ENCODE data around the gene CT47C1.

The CT47C1 gene

GRCh38 chrX:119090627-119091026 is 17.8 kb downstream of the CT47C1 start:
- TF ChIP-seq REST (IDR thresholded peaks at IDR 0.05; ENCODE audit: low read depth) (no peak), TEAD4 (IDR thresholded peaks at IDR 0.05) (no peak), TCF12 (IDR thresholded peaks at IDR 0.05; ENCODE audit: low read depth) (no peak), USF1 (IDR thresholded peaks at IDR 0.05) (no peak), RAD21 (IDR thresholded peaks at IDR 0.05; ENCODE audit: low read depth) (no peak), YY1 (IDR thresholded peaks at IDR 0.05; ENCODE audit: low read depth) (no peak), TAF1 (IDR thresholded peaks at IDR 0.05; ENCODE audit: low read depth) (no peak), EP300 (IDR thresholded peaks at IDR 0.05; ENCODE audit: borderline replicate concordance) (no peak), CEBPB (IDR thresholded peaks at IDR 0.05) (no peak), NFIC (IDR thresholded peaks at IDR 0.05) (no peak), FOXM1 (IDR thresholded peaks at IDR 0.05; ENCODE audit: borderline replicate concordance, low read depth) (no peak), ZBTB7A (IDR thresholded peaks at IDR 0.05; ENCODE audit: low read depth) (no peak), MAX (IDR thresholded peaks at IDR 0.05) (no peak), EGR1 (IDR thresholded peaks at IDR 0.05) (no peak), CREB1 (IDR thresholded peaks at IDR 0.05; ENCODE audit: low read depth) (no peak)

GRCh38 chrX:119093991-119094735 is 21.4 kb downstream of the CT47C1 start:
- TF ChIP-seq TAF1 (IDR thresholded peaks at IDR 0.05; ENCODE audit: low read depth) (no peak), RAD21 (IDR thresholded peaks at IDR 0.05; ENCODE audit: low read depth) (no peak), ZBTB7A (IDR thresholded peaks at IDR 0.05; ENCODE audit: low read depth) (no peak), TEAD4 (IDR thresholded peaks at IDR 0.05) (no peak), TCF12 (IDR thresholded peaks at IDR 0.05; ENCODE audit: low read depth) (no peak), USF1 (IDR thresholded peaks at IDR 0.05) (no peak), YY1 (IDR thresholded peaks at IDR 0.05; ENCODE audit: low read depth) (no peak), CEBPB (IDR thresholded peaks at IDR 0.05) (no peak), MAX (IDR thresholded peaks at IDR 0.05) (no peak), REST (IDR thresholded peaks at IDR 0.05; ENCODE audit: low read depth) (no peak), FOXM1 (IDR thresholded peaks at IDR 0.05; ENCODE audit: borderline replicate concordance, low read depth) (no peak), NFIC (IDR thresholded peaks at IDR 0.05) (no peak), EGR1 (IDR thresholded peaks at IDR 0.05) (no peak), EP300 (IDR thresholded peaks at IDR 0.05; ENCODE audit: borderline replicate concordance) (no peak), CREB1 (IDR thresholded peaks at IDR 0.05; ENCODE audit: low read depth) (no peak)

- no peak for TF ChIP-seq USF1 (IDR thresholded peaks at IDR 0.05)
- TF ChIP-seq TCF12 (IDR thresholded peaks at IDR 0.05; ENCODE audit: low read depth): no peak
- TF ChIP-seq ZBTB7A (IDR thresholded peaks at IDR 0.05; ENCODE audit: low read depth): no peak
- no peak for TF ChIP-seq TEAD4 (IDR thresholded peaks at IDR 0.05)
- no peak for TF ChIP-seq CEBPB (IDR thresholded peaks at IDR 0.05)
- no peak for TF ChIP-seq MAX (IDR thresholded peaks at IDR 0.05)
Observed at GRCh38 chrX:119094819-119095218, 22.0 kb downstream of the CT47C1 start.

- TF ChIP-seq USF1 (IDR thresholded peaks at IDR 0.05) (no peak), TEAD4 (IDR thresholded peaks at IDR 0.05) (no peak), FOXM1 (IDR thresholded peaks at IDR 0.05; ENCODE audit: borderline replicate concordance, low read depth) (no peak), REST (IDR thresholded peaks at IDR 0.05; ENCODE audit: low read depth) (no peak), CREB1 (IDR thresholded peaks at IDR 0.05; ENCODE audit: low read depth) (no peak), MAX (IDR thresholded peaks at IDR 0.05) (no peak), EGR1 (IDR thresholded peaks at IDR 0.05) (no peak), CEBPB (IDR thresholded peaks at IDR 0.05) (no peak)
Observed at GRCh38 chrX:119095936-119096335, 23.1 kb downstream of the CT47C1 start.

Measured in Ishikawa (cell line).